ENCODE measurements around the gene C1QL4. TPM values are rescaled to one million over a fixed set of nuclear protein-coding genes. Genes with fewer than 3 reads are reported as not detected.

C1QL4 gene
- total and polyA plus RNA-seq, 9 of the 15 experiments (the other 6 are each of a cell fraction or from before 2014, with no cell fraction given), result 0.08 to 2.1 (median 0.31) TPM

DNA sequence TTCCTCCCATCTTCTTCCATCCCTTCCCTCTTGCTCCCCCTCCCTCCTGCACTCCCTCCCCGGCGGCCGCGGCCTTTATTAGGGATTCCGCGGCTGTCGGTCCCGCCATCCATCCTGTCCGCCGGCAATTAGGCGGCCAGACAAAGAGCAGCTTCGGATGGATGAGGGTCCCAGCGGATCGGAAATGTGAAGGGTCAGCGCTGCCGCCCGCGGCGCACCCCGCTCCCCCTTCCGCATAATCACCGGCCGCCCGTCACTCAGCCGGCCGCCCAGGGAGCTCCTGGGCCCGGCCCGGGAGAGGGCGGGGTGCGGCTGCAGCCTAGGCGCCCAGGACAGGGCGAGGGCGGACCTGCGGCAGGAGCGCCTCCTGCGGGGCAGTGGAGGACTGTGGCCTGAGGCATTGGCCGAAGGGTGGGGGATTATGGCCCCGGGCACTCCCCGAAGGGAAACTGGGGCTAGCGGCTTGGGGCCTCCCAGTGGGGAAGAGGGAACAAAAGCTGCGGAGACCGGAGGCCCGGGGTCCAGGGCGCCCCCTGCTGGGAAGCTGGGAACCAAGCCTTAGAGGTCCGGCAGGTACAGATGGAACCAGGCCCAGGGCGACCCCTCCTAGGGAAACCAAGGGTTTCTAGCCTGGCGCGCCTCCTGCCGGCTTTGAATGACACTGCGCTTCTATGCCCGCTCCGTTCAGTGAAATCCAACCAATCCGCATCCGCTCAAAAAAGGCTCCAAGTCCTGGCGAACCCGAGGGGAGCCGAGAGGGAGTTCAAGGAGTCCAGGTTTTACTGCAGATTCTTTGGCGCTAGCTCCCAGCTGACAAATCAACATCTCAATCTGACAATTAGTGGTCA, 5.3 kb upstream of the C1QL4 start (continued):
- TF ChIP-seq CHD1 (IDR thresholded peaks at IDR 0.05; ENCODE audit: low read length), result no peak
- TF ChIP-seq HDAC3 (IDR thresholded peaks at IDR 0.05; ENCODE audit: borderline replicate concordance, partially characterized antibody), result no peak
- TF ChIP-seq, protein P1, sequence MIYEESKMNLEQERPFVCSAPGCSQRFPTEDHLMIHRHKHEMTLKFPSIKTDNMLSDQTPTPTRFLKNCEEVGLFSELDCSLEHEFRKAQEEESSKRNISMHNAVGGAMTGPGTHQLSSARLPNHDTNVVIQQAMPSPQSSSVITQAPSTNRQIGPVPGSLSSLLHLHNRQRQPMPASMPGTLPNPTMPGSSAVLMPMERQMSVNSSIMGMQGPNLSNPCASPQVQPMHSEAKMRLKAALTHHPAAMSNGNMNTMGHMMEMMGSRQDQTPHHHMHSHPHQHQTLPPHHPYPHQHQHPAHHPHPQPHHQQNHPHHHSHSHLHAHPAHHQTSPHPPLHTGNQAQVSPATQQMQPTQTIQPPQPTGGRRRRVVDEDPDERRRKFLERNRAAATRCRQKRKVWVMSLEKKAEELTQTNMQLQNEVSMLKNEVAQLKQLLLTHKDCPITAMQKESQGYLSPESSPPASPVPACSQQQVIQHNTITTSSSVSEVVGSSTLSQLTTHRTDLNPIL (CRISPR knock-in tag; IDR thresholded peaks at IDR 0.05), result no peak
- TF ChIP-seq EP300 (IDR thresholded peaks at IDR 0.05; ENCODE audit: low read length), result peak; percentile 21; the same call in 1 of the 2 replicates
- no peak for TF ChIP-seq HDGF (IDR thresholded peaks at IDR 0.05)
- TF ChIP-seq, protein P2, sequence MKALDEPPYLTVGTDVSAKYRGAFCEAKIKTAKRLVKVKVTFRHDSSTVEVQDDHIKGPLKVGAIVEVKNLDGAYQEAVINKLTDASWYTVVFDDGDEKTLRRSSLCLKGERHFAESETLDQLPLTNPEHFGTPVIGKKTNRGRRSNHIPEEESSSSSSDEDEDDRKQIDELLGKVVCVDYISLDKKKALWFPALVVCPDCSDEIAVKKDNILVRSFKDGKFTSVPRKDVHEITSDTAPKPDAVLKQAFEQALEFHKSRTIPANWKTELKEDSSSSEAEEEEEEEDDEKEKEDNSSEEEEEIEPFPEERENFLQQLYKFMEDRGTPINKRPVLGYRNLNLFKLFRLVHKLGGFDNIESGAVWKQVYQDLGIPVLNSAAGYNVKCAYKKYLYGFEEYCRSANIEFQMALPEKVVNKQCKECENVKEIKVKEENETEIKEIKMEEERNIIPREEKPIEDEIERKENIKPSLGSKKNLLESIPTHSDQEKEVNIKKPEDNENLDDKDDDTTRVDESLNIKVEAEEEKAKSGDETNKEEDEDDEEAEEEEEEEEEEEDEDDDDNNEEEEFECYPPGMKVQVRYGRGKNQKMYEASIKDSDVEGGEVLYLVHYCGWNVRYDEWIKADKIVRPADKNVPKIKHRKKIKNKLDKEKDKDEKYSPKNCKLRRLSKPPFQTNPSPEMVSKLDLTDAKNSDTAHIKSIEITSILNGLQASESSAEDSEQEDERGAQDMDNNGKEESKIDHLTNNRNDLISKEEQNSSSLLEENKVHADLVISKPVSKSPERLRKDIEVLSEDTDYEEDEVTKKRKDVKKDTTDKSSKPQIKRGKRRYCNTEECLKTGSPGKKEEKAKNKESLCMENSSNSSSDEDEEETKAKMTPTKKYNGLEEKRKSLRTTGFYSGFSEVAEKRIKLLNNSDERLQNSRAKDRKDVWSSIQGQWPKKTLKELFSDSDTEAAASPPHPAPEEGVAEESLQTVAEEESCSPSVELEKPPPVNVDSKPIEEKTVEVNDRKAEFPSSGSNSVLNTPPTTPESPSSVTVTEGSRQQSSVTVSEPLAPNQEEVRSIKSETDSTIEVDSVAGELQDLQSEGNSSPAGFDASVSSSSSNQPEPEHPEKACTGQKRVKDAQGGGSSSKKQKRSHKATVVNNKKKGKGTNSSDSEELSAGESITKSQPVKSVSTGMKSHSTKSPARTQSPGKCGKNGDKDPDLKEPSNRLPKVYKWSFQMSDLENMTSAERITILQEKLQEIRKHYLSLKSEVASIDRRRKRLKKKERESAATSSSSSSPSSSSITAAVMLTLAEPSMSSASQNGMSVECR (CRISPR knock-in tag; IDR thresholded peaks at IDR 0.05), result peak; percentile 50; the same call in 1 of the 2 replicates
- TF ChIP-seq KLF13 (tag; IDR thresholded peaks at IDR 0.05; ENCODE audit: borderline replicate concordance, low read depth), result peak; percentile 66; the same call in 1 of the 2 replicates
- TF ChIP-seq, protein P3, sequence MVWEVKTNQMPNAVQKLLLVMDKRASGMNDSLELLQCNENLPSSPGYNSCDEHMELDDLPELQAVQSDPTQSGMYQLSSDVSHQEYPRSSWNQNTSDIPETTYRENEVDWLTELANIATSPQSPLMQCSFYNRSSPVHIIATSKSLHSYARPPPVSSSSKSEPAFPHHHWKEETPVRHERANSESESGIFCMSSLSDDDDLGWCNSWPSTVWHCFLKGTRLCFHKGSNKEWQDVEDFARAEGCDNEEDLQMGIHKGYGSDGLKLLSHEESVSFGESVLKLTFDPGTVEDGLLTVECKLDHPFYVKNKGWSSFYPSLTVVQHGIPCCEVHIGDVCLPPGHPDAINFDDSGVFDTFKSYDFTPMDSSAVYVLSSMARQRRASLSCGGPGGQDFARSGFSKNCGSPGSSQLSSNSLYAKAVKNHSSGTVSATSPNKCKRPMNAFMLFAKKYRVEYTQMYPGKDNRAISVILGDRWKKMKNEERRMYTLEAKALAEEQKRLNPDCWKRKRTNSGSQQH (CRISPR knock-in tag; IDR thresholded peaks at IDR 0.05), result no peak
- TF ChIP-seq, protein P4, sequence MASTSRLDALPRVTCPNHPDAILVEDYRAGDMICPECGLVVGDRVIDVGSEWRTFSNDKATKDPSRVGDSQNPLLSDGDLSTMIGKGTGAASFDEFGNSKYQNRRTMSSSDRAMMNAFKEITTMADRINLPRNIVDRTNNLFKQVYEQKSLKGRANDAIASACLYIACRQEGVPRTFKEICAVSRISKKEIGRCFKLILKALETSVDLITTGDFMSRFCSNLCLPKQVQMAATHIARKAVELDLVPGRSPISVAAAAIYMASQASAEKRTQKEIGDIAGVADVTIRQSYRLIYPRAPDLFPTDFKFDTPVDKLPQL (IDR thresholded peaks at IDR 0.05; ENCODE audit: extremely low read depth, insufficient read length), result no peak
- TF ChIP-seq ZNF12 (CRISPR knock-in tag; IDR thresholded peaks at IDR 0.05), result 0 out of 2 replicates have a peak, but pooled peaks have one; percentile 33
- no peak for TF ChIP-seq ZNF217 (CRISPR knock-in tag; IDR thresholded peaks at IDR 0.05)
- TF ChIP-seq, protein P5, sequence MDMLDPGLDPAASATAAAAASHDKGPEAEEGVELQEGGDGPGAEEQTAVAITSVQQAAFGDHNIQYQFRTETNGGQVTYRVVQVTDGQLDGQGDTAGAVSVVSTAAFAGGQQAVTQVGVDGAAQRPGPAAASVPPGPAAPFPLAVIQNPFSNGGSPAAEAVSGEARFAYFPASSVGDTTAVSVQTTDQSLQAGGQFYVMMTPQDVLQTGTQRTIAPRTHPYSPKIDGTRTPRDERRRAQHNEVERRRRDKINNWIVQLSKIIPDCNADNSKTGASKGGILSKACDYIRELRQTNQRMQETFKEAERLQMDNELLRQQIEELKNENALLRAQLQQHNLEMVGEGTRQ (CRISPR knock-in tag; IDR thresholded peaks at IDR 0.05), result no peak
- peak; percentile 63; the same call in 1 of the 2 replicates for TF ChIP-seq FOXP1 (CRISPR knock-in tag; IDR thresholded peaks at IDR 0.05)

Data from K562 (cell line).